Vagina (tissue), 2 donors: ENCODE measurements around the gene DLG2. TPM values are rescaled to one million over a fixed set of nuclear protein-coding genes. Genes with fewer than 3 reads are reported as not detected.
"Not testable (repeated sequence)": the region's sequence is repeated elsewhere in the genome, so short reads cannot be mapped to it uniquely, and the experiment has no call there.

ENCODE experiments used
- DNase-seq, 2 donors: peaks; one replicate each; pipeline ENCODE4 v3.0.0-alpha.2; 2017; ENCODE audit errors: extremely low spot score in 2 of 2
- H3K27ac ChIP-seq: fragments of 200-600 bp; sonication (generic); one replicate; pipeline ENCODE4 v1.5.1; 2019
- H3K27me3 ChIP-seq: fragments of 200-600 bp; sonication (generic); one replicate; pipeline ENCODE4 v1.5.1; 2019
- H3K36me3 ChIP-seq, 2 donors: fragments of 200-600 bp; sonication (generic); one replicate each; pipeline ENCODE4 v1.5.1; 2017 to 2019
- H3K4me1 ChIP-seq: fragments of 200-600 bp; sonication (generic); one replicate; pipeline ENCODE4 v1.5.1; 2019
- H3K4me3 ChIP-seq, 2 donors: fragments of 200-600 bp; sonication (generic); 1 replicate in 1 of 2; 2 replicates in 1 of 2; pipeline ENCODE4 v1.5.1; 2016 to 2019
- H3K9me3 ChIP-seq: fragments of 200-600 bp; sonication (generic); one replicate; pipeline ENCODE4 v1.5.1; 2019
- POLR2A ChIP-seq, 2 donors: fragments of 450-650 bp; IDR thresholded peaks; one replicate each; pipeline ENCODE4 v1.6.1; 2017; ENCODE audit warnings: antibody characterized with exemption in 2 of 2, mild to moderate bottlenecking in 2 of 2, moderate library complexity in 2 of 2
- POLR2AphosphoS5 ChIP-seq, 2 donors: sonication (generic); formaldehyde crosslinking; IDR thresholded peaks; one replicate each; pipeline ENCODE4 v1.9.0; 2017; ENCODE audit warnings: antibody characterized with exemption in 2 of 2, mild to moderate bottlenecking in 2 of 2, low read depth in 1 of 2; ENCODE audit not compliant: insufficient read depth in 1 of 2
- intact Hi-C: fragments of 100-400 bp; cut with DNase I; formaldehyde crosslinking; loops from one replicate; pipeline ENCODE4 v1.15.1; 2023
- total RNA-seq: library from RNA; depleted of rRNA; stranded (reverse); fragments of >200 nt; gene quantifications from one replicate; pipeline ENCODE4 v1.2.3, GENCODE V29; 2016
- TF ChIP-seq, protein P1 (sequence below), 3 experiments: fragments of 450-650 bp in 2 of 3; fragments of 200-600 bp in 1 of 3; sonication (generic) in 1 of 3; IDR thresholded peaks; one replicate each; pipeline ENCODE4 v1.5.1; 2017 to 2019; ENCODE audit warnings: antibody characterized with exemption in 3 of 3, mild to moderate bottlenecking in 2 of 3, moderate library complexity in 2 of 3

Gene DLG2
- total RNA-seq, 1 donor from 2014 or later, result 10.1 TPM

DNA sequence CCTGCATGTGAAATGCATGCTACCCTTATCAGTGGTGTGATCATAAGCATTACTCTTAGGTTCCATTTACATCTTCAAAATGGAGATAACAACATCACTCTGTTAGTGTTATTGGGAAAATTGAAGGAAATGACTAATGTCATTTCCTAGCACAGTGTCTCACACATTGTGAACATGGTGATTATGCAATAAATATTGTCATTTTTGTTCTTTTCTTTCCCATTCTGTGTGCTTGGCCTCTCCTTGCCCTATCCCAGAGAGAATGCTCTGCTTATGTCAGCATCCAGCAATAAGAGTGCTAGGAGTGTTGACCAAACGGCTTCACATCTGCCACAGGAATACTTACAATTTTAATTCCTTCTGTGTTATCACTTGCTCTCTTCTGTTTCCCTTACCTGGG is 1316.9 kb downstream of the DLG2 start:
- no peaks in the 10 kb centered on the region for H3K36me3 ChIP-seq
- no peak overlapping the region for H3K27ac ChIP-seq
- H3K9me3 ChIP-seq, result no peaks in the 10 kb centered on the region
- DNase-seq, result no peak
- no peak overlapping the region for H3K4me3 ChIP-seq
- no peak for TF ChIP-seq POLR2A (IDR thresholded peaks at IDR 0.05)
- TF ChIP-seq, protein P1, sequence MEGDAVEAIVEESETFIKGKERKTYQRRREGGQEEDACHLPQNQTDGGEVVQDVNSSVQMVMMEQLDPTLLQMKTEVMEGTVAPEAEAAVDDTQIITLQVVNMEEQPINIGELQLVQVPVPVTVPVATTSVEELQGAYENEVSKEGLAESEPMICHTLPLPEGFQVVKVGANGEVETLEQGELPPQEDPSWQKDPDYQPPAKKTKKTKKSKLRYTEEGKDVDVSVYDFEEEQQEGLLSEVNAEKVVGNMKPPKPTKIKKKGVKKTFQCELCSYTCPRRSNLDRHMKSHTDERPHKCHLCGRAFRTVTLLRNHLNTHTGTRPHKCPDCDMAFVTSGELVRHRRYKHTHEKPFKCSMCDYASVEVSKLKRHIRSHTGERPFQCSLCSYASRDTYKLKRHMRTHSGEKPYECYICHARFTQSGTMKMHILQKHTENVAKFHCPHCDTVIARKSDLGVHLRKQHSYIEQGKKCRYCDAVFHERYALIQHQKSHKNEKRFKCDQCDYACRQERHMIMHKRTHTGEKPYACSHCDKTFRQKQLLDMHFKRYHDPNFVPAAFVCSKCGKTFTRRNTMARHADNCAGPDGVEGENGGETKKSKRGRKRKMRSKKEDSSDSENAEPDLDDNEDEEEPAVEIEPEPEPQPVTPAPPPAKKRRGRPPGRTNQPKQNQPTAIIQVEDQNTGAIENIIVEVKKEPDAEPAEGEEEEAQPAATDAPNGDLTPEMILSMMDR (IDR thresholded peaks at IDR 0.05), result no peak
- no peak for TF ChIP-seq POLR2AphosphoS5 (IDR thresholded peaks at IDR 0.05; ENCODE audit: insufficient read depth in 1 of 2, low read depth in 1 of 2)
- no peaks in the 10 kb centered on the region for H3K4me1 ChIP-seq
- intact Hi-C loops, result no loop called here
- no peaks in the 10 kb centered on the region for H3K27me3 ChIP-seq

DNA sequence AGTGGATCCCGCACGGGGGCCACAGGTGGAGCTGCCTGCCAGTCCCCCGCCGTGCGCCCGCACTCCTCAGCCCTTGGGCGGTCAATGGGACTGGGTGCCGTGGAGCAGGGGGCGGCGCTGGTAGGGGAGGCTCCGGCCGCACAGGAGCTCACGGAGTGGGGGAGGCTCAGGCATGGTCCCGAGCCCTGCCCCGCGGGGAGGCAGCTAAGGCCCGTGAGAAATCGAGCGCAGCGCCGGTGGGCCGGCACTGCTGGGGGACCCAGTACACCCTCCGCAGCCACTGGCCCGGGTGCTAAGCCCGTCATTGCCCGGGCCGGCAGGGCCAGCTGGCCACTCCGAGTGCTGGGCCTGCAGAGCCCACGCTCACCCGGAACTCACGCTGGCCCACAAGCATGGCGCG is 1318.7 kb downstream of the DLG2 start:
- H3K9me3 ChIP-seq, intact Hi-C loops, H3K4me1 ChIP-seq, H3K27ac ChIP-seq, DNase-seq, H3K36me3 ChIP-seq, H3K27me3 ChIP-seq, H3K4me3 ChIP-seq: not testable (repeated sequence)

- Histone ChIP-seq H3K27ac (no peak overlapping the region), H3K4me1 (no peaks in the 10 kb centered on the region), H3K36me3 (no peaks in the 10 kb centered on the region), H3K9me3 (no peaks in the 10 kb centered on the region), H3K4me3 (no peak overlapping the region), H3K27me3 (no peaks in the 10 kb centered on the region)
- no peak for DNase-seq
- TF ChIP-seq, protein P1 (IDR thresholded peaks at IDR 0.05), result no peak
- no peak for TF ChIP-seq POLR2A (IDR thresholded peaks at IDR 0.05)
- no peak for TF ChIP-seq POLR2AphosphoS5 (IDR thresholded peaks at IDR 0.05; ENCODE audit: insufficient read depth in 1 of 2, low read depth in 1 of 2)
- intact Hi-C loops, result no loop called here
These were observed 1327.1 kb downstream of the DLG2 start for GRCh38 chr11:84300092-84300491.

DNA sequence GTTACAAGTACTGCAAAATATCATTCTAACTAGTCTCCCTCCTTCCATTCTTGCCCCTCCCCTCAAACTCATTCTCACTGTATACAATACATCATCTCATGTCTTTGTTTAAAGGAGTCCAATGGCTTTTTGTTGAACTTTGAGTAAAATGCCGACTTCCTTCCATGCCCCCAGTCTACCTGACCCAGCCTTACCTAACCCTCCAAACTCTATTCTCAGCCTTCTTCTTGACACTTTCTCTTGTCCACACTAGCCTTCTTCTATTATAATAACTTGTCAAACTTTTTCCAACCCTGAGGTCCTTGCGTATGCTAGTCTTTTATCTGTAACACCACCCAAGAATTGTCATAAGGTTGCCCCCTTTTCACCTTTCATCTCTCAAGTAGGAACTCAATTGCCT is 1329.6 kb downstream of the DLG2 start:
- H3K27ac ChIP-seq, result no peak overlapping the region
- H3K9me3 ChIP-seq, result no peaks in the 10 kb centered on the region
- H3K36me3 ChIP-seq, result no peaks in the 10 kb centered on the region
- no peaks in the 10 kb centered on the region for H3K27me3 ChIP-seq
- no peak for TF ChIP-seq POLR2AphosphoS5 (IDR thresholded peaks at IDR 0.05; ENCODE audit: insufficient read depth in 1 of 2, low read depth in 1 of 2)
- intact Hi-C loops, result no loop called here
- DNase-seq, result no peak
- H3K4me1 ChIP-seq, result no peaks in the 10 kb centered on the region
- H3K4me3 ChIP-seq, result no peak overlapping the region

DNA sequence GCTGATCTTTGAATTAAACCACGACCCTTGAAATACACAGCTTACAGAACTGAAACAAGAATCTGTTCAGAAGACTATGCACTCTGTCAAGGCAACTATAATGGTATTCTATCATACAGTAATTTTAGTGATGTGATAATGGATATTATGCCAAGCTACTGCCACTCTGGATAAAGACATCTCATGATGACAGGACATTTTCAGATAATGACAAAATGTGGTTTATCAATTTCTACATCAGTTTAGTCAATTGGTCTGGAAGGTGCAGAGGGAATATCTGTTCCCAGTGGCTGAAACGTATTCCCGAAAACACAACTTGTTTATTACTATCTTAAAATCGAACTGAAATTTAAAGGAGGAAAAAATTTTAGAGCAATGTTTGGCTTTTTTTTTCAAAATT is 1331.3 kb downstream of the DLG2 start:
- Histone ChIP-seq H3K4me1 (no peaks in the 10 kb centered on the region), H3K27me3 (no peaks in the 10 kb centered on the region), H3K36me3 (no peaks in the 10 kb centered on the region), H3K4me3 (no peak overlapping the region), H3K9me3 (no peaks in the 10 kb centered on the region), H3K27ac (no peak overlapping the region)
- intact Hi-C loops, result no loop called here
- DNase-seq, result no peak
- TF ChIP-seq, protein P1 (IDR thresholded peaks at IDR 0.05), result no peak
- TF ChIP-seq POLR2AphosphoS5 (IDR thresholded peaks at IDR 0.05; ENCODE audit: insufficient read depth in 1 of 2, low read depth in 1 of 2), result no peak
- TF ChIP-seq POLR2A (IDR thresholded peaks at IDR 0.05), result no peak

DNA sequence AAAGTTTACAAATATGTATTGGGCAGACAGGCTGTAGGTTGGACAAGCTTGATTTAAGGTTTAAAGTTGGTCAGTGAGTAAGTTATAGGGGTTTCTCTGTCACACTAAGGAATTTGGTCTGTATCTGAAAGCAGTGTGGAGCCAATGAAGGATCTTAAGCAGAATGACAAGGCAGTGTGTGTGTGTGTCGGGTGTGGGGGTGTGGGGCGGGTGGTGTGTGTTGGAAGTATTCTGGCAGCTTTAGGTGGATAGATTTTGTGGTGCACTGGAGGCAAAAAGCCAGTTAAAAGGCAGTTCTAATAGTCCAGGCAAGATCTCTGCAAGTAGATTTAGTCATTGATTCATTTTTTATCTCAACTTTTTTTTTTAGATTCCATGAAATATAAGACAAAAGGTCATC is 1334.2 kb downstream of the DLG2 start:
- H3K4me1 ChIP-seq, result no peaks in the 10 kb centered on the region
- no peaks in the 10 kb centered on the region for H3K9me3 ChIP-seq
- intact Hi-C loops, result no loop called here
- no peak overlapping the region for H3K27ac ChIP-seq
- no peaks in the 10 kb centered on the region for H3K36me3 ChIP-seq
- TF ChIP-seq POLR2A (IDR thresholded peaks at IDR 0.05) (no peak), POLR2AphosphoS5 (IDR thresholded peaks at IDR 0.05; ENCODE audit: insufficient read depth in 1 of 2, low read depth in 1 of 2) (no peak)
- TF ChIP-seq, protein P1 (IDR thresholded peaks at IDR 0.05), result no peak
- H3K4me3 ChIP-seq, result no peak overlapping the region
- no peak for DNase-seq
- H3K27me3 ChIP-seq, result no peaks in the 10 kb centered on the region
